MM.1S (cell line): ENCODE data around the gene SELENOF.

Experiments
- DNase-seq: peaks from one replicate; pipeline ENCODE4 v3.0.0-alpha.2; 2015
- H2AFZ ChIP-seq: fragments of 300-600 bp; sonication (generic); 2 replicates; pipeline ENCODE4 v1.6.0; 2016; ENCODE audit warnings: antibody characterized with exemption, low read length
- H3F3A ChIP-seq: fragments of 300-600 bp; sonication (generic); 2 replicates; pipeline ENCODE4 v1.6.1; 2016; ENCODE audit warnings: mild to moderate bottlenecking, antibody characterized with exemption, low read length, moderate library complexity, mixed read lengths; ENCODE audit not compliant: insufficient read depth
- H3K27ac ChIP-seq: fragments of 300-600 bp; sonication (generic); 2 replicates; pipeline ENCODE4 v1.5.1; 2016; ENCODE audit warnings: mild to moderate bottlenecking, low read length
- H3K27me3 ChIP-seq: fragments of 300-600 bp; sonication (generic); replicated peaks from 2 replicates; pipeline ENCODE4 v1.6.0; 2016; ENCODE audit warnings: low read length; ENCODE audit not compliant: insufficient read depth
- H3K36me3 ChIP-seq: fragments of 300-600 bp; sonication (generic); replicated peaks from 2 replicates; pipeline ENCODE4 v1.6.1; 2016; ENCODE audit warnings: mild to moderate bottlenecking, low read length, mixed read lengths; ENCODE audit not compliant: insufficient read depth
- H3K4me1 ChIP-seq: fragments of 300-600 bp; sonication (generic); 2 replicates; pipeline ENCODE4 v1.6.1; 2016; ENCODE audit warnings: low read length, mixed read lengths
- H3K4me2 ChIP-seq: fragments of 300-600 bp; sonication (generic); 2 replicates; pipeline ENCODE4 v1.6.0; 2016; ENCODE audit warnings: low read depth, low read length
- H3K4me3 ChIP-seq: fragments of 300-600 bp; sonication (generic); 2 replicates; pipeline ENCODE4 v1.5.1; 2016; ENCODE audit warnings: low read length, mixed read lengths
- H3K79me2 ChIP-seq: fragments of 300-600 bp; sonication (generic); 2 replicates; pipeline ENCODE4 v1.6.1; 2016; ENCODE audit warnings: mixed run types, low read length, mixed read lengths
- H3K9ac ChIP-seq: fragments of 300-600 bp; sonication (generic); 2 replicates; pipeline ENCODE4 v1.6.1; 2016; ENCODE audit warnings: low read length, mixed read lengths
- H3K9me2 ChIP-seq: fragments of 300-600 bp; sonication (generic); replicated peaks from 2 replicates; pipeline ENCODE4 v1.6.1; 2016; ENCODE audit warnings: mild to moderate bottlenecking, low read length, mixed read lengths; ENCODE audit not compliant: insufficient read depth
- H3K9me3 ChIP-seq: fragments of 300-600 bp; sonication (generic); replicated peaks from 2 replicates; pipeline ENCODE4 v1.6.1; 2016; ENCODE audit warnings: mild to moderate bottlenecking, low read length, mixed read lengths; ENCODE audit not compliant: insufficient read depth
- H4K20me1 ChIP-seq: fragments of 300-600 bp; sonication (generic); 2 replicates; pipeline ENCODE4 v1.6.1; 2016; ENCODE audit warnings: mild to moderate bottlenecking, low read length, moderate library complexity, mixed read lengths; ENCODE audit not compliant: insufficient read depth
- CTCF ChIP-seq: fragments of 300-600 bp; sonication (generic); IDR thresholded peaks from 2 replicates; pipeline ENCODE4 v1.5.1; 2016; ENCODE audit warnings: antibody characterized with exemption, low read length, mixed read lengths
- EZH2 ChIP-seq: fragments of 300-600 bp; sonication (generic); optimal IDR thresholded peaks from 2 replicates; pipeline ENCODE3; 2017; ENCODE audit warnings: low read depth, mild to moderate bottlenecking, antibody characterized with exemption, low read length, mixed read lengths
- EZH2phosphoT487 ChIP-seq: fragments of 300-600 bp; sonication (generic); IDR thresholded peaks from 2 replicates; pipeline ENCODE4 v1.6.1; 2018; ENCODE audit warnings: antibody characterized with exemption, low read length

The SELENOF gene

GRCh38 chr1:86939406-86939805 lies 25.5 kb upstream of the SELENOF start:
- Histone ChIP-seq H3K79me2 (peaks cover 27% of the 10 kb centered on the region), H3K36me3 (no peaks in the 10 kb centered on the region), H3K27me3 (no peaks in the 10 kb centered on the region), H3K4me3 (no peak overlapping the region), H4K20me1 (no peaks in the 10 kb centered on the region), H3F3A (no peaks in the 10 kb centered on the region), H3K4me2 (no peak overlapping the region), H3K9me3 (no peaks in the 10 kb centered on the region), H2AFZ (no peak overlapping the region), H3K9me2 (no peaks in the 10 kb centered on the region), H3K27ac (no peak overlapping the region), H3K9ac (no peak overlapping the region), H3K4me1 (no peaks in the 10 kb centered on the region)
- no peak for DNase-seq
- TF ChIP-seq EZH2 = no peak
- TF ChIP-seq EZH2phosphoT487 = no peak
- no peak for TF ChIP-seq CTCF

- peaks cover 33% of the 10 kb centered on the region for H3K79me2 ChIP-seq
- H3F3A ChIP-seq = no peaks in the 10 kb centered on the region
- H3K27ac ChIP-seq = no peak overlapping the region
- H3K9me3 ChIP-seq = no peaks in the 10 kb centered on the region
- no peaks in the 10 kb centered on the region for H3K27me3 ChIP-seq
- H3K4me2 ChIP-seq = no peak overlapping the region
- H3K4me1 ChIP-seq = no peaks in the 10 kb centered on the region
- H4K20me1 ChIP-seq = no peaks in the 10 kb centered on the region
- TF ChIP-seq CTCF (no peak), EZH2 (no peak), EZH2phosphoT487 (no peak)
- H3K9me2 ChIP-seq = no peaks in the 10 kb centered on the region
- H3K36me3 ChIP-seq = no peaks in the 10 kb centered on the region
- no peak overlapping the region for H3K4me3 ChIP-seq
- no peak overlapping the region for H2AFZ ChIP-seq
- no peak overlapping the region for H3K9ac ChIP-seq
- no peak for DNase-seq
These were observed 24.9 kb upstream of the SELENOF start for GRCh38 chr1:86938855-86939254.

- TF ChIP-seq EZH2 (no peak), CTCF (no peak), EZH2phosphoT487 (no peak)
- H3K27me3 ChIP-seq = no peaks in the 10 kb centered on the region
- H4K20me1 ChIP-seq = no peaks in the 10 kb centered on the region
- no peaks in the 10 kb centered on the region for H3K9me2 ChIP-seq
- no peak overlapping the region for H3K4me3 ChIP-seq
- H3K4me1 ChIP-seq = no peaks in the 10 kb centered on the region
- H3K4me2 ChIP-seq = no peak overlapping the region
- H3K9me3 ChIP-seq = no peaks in the 10 kb centered on the region
- no peaks in the 10 kb centered on the region for H3K36me3 ChIP-seq
- peaks cover 34% of the 10 kb centered on the region for H3K79me2 ChIP-seq
- DNase-seq = no peak
- no peak overlapping the region for H3K9ac ChIP-seq
- no peaks in the 10 kb centered on the region for H3F3A ChIP-seq
- H3K27ac ChIP-seq = no peak overlapping the region
- H2AFZ ChIP-seq = no peak overlapping the region
These were observed 24.5 kb upstream of the SELENOF start for GRCh38 chr1:86938450-86938849.
